ENCODE data around the gene SGMS2.

The SGMS2 gene

DNA sequence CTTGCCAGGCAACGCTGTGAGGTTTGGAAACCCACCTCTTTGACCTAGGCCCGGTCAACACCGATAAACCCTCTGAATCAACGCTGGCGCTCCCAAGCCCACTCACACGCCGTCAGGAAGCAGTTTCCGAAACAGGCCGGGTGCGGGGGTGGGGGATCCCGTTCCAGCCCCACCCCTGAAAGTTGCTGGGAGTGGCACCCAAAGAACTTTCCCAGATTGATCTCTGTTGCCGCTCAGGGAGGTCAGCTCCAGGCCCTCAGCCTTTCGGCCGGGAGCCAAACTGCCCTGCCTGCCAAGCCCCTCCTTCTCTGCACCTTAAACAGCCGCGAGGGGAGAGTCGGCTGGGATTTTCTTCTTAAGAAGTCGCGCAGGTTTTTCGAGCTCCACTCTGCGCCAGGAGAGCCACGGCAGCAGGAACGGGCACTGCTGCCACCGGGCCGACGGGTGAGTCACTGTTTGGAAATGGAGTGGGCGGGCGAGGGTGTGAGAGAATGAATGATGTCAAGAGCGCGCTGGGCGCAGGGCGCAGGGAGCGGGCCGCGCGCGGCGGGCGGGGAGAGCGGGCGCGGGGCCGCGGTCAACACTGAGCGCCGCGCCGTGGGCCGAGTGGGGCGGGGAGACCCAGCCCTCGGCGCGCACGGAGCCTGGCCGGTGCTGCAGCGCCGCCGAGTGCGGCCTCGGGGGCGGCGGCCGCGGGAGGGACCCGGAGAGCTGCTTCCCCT is at the start of gene SGMS2:
Gene SGMS2, plus strand, starts transcription at position 583 of the 722 bp plus-strand sequence. CDS start 70,622 bp downstream, outside the sequence.
- DNase-seq (ENCODE audit: low read depth in 2 of 2, low spot score in 1 of 2), result no peak

DNA sequence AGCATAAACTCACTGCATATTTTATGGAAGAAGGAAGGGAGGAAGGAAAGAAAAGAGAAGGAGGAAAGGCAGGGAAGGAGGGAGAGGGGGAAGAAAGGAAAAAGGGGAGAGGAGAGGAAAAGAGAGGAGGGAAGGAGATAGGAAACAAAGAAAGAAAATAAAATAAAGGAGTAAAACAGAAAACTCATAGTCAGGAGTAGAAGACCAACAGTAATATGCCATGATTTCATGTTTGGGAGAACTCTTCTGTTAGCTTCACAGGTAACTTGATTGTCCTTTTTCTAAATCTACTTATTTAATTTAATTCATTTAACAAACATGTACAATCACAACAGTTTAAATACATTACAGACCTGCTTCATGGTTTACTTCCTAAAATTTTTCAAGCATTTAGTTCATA is 46.8 kb upstream of the SGMS2 start:
- DNase-seq (ENCODE audit: low read depth in 2 of 2, low spot score in 1 of 2), result no peak

DNA sequence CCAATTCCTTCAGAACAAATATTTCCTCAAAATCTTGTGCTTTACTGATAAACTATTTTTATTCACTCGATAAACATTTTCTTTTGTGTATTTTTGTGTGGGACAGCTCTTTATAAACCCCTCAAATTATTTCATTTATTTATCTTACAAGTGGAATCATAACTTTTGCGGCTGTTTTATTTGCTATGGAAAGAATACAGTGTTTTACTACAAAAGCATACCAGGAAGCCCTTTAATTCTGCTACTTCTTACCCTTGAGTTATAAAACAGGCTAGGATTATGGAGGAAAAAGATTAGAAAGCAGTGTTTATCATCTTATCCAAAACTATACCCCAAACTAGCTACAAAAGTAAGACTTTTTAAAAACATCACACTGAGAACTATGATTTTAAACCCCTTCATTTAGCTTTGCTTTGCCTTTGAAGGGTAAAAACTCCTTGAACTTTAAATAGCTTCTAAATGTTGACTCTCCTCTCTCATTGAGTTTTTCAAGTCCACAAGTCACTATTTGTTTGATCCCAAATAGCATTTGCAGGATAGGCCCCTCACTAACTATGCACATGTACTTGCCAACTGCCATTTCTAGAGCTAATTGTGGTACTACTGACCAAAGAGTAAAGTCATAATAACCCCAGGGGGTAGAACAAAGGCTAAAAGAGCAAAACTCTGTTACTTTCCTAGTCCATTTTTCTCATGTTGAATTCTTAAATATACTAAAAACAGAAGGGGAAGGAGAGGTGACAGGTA is 45.8 kb upstream of the SGMS2 start:
- DNase-seq (ENCODE audit: low read depth in 2 of 2, low spot score in 1 of 2), result no peak

DNA sequence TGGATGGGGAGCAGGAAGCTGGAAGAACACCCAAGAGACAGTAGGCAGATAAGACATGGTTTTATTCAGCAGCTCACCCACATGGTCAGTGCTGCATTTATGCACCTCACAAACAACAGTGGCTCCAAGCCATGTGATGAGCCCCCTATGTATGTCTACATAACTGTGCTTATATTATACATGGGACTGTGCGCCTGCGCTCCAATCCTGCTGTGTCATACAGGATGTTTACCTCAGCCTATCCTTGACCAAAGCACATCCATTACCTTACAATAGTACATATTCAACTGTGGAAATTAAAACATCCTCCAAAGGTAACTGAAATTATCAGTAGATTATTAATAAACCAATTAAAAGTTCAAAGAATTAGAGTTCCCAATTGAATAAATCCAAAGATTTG is 44.1 kb upstream of the SGMS2 start:
- no peak for DNase-seq (ENCODE audit: low read depth in 2 of 2, low spot score in 1 of 2)

DNA sequence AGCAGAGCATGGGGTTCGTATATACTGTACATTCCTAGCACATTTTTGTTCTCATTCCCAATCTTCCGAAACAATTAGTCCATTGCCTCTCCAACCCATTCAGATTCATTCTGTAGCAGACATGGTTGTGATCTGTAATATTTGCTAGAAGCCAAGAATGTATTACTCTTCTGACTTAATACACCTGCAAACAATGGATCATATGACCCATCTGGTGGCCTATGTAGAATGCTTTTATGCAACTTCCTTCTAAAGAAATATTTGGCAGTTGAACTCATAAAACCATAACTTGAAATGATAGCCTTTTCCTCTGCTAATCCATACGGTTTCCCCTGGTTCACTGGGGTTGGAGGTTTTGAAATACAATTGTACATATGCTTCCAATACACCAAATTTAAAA is 32.8 kb upstream of the SGMS2 start:
- no peak for DNase-seq (ENCODE audit: low read depth in 2 of 2, low spot score in 1 of 2)

DNA sequence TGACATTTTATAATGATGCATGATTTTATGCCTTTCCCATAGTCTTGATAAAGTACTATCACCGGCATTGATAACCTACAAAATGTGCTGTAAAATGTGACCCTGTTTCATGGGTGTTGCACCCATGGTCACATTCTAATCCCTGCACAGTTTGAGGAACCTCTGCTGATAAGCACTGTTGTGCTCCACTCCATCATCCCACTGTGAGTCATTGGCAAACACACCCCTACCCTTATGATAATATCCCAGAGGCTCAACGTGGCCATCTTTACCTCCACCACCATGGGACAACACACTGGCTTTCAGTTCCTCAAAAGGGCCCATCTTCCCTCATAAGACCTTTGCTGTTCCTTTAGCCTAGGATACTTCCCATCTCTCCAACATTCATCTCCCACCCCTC is 32.0 kb upstream of the SGMS2 start:
- no peak for DNase-seq (ENCODE audit: low read depth in 2 of 2, low spot score in 1 of 2)

DNA sequence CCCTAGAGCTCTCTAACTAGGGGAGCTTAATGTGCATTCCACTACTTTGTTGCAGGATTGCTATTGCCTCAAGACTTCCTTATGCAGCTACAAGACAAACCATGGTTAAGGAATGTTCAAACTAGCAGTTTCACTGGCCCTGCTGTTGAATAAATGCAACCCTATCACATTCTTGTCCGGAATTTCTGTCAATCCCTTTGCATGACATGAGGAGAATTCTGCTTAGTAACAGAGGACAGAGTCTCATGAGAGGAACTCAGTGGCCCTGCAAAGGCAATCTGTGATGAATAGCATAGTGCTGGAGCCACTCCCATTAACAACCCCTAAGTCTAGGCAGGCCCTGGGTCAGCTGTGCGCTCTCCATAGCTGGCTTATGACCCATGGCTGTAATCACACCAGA is 30.7 kb upstream of the SGMS2 start:
- no peak for DNase-seq (ENCODE audit: low read depth in 2 of 2, low spot score in 1 of 2)

DNA sequence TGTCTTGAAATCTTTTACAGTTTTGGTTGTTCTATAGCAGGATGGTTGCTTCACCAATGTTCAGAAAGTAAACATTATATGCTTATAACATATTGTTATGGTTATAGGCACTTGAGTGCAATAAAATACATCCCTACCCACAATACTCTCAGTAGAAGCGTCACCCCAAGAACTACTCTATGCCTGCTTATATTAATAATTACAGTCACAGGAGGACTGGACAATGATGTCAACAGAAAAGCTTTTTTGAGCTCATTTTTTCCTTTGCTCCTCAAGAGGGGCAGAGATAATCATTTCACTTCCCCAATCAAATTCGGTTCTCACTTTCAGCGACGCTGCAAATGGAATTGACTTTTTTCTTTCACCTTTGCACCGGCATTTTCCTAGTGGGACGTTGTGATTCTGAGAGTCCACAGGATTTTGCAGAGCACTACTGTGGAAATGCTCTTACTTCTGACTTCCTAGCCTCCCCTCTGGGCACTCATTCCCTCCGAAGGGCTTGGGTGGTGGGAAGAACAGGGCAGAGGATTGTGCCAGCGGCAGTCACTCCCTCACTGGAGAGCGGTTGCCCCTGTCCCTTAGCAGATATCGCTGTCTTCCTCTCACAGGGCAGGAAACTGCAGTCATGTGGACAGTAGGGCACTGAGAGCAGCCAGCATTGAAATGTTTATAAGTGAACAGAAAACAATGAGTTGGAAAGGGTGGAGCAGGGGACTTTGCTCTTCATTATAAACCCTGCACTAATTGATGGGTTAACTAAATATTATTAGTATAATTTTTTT is 24.9 kb upstream of the SGMS2 start:
- DNase-seq (ENCODE audit: low read depth in 2 of 2, low spot score in 1 of 2), result no peak

DNA sequence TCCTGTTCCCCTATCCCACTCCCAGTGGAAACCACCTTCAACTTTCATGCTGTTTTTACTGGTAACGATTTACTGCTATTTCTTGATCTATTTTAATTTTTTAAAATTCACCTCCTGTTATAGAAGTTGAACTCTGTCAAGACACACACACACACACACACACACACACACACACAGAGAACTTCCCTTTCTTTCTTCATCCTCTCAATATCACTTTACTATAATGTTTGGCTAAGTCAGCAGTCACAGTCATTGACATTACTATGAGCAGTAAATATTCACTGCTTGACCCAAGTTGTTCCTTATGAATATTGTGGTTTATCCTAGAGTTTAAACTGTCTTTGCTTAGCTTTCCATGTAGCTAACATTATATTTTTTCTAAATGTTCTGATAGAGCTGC is 24.0 kb upstream of the SGMS2 start:
- no peak for DNase-seq (ENCODE audit: low read depth in 2 of 2, low spot score in 1 of 2)

DNA sequence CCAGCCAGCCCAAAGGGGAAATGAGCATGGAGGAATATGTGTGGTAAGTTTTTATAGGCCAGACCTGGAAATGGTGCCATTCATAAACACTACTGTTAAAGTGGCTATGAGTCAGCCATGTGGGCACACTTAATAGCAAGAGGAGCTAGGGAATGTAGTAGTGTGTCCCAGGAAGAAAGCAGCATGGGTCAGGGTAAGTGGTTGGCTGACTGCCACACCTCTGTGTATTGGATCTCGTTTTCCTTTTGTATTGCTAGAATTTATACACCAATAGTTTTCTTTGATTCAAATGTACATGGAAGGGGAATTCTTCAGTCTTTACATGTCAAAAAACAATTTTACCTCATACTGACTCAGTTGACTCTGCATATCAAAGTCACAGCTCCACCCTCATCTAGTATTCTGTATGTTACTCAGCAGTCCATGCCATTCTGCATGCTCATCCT is 22.9 kb upstream of the SGMS2 start:
- no peak for DNase-seq (ENCODE audit: low read depth in 2 of 2, low spot score in 1 of 2)

DNA sequence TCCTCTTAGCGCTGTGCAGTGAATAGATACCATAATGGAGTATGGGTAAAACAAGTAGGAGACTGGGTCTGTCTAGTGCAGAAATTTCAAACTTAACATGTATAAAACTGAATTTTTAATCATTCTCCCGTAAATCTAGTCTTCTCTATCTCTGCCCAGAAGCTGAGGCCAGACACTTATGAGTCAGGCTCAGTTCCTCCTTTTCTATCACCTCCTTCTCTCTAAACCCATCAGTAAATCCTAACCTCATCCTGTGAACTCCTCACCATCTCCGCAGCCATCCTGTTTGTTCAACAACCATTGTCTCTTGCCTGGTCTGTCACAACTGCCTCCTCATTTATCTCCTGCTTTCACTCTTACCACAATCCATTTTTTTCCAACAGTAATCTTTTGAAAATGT is 19.8 kb upstream of the SGMS2 start:
- no peak for DNase-seq (ENCODE audit: low read depth in 2 of 2, low spot score in 1 of 2)

DNA sequence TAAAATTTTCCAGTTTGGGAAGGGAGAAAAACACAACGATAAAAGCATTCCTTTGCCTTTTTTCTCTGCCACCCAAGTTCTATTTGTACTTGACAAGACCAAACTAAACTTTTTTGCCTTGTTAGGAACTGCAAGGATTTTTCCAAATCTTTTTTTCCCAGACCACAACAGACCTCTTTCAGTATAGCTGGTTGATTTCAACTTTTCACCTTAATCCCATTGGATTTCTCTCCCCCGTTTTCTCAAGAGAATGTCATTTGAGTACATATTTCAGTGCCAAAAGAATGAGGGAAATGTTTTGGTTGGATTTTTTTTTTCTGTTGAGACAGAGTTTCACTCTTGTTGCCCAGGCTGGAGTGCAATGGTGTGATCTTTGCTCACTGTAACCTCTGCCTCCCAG is 18.5 kb upstream of the SGMS2 start:
- DNase-seq (ENCODE audit: low read depth in 2 of 2, low spot score in 1 of 2), result no peak

DNA sequence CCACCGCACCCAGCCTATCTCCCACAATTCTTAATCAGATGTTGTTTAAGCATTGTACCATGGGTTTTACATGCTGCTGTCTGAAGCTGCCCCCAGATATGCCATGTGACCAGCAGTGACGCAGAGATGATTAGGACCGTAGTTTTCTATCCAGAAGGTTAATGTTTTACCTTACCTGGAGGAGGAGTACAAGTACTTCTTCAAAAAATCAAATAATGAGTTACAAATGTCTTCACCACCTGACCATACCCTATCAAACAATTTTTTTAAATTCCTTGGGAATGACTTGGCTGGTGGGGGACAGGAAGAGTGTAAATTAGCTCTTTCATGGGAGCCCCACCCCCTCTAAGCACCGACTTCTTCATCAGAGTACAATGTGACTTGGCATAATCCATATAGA is 16.2 kb upstream of the SGMS2 start:
- no peak for DNase-seq (ENCODE audit: low read depth in 2 of 2, low spot score in 1 of 2)

DNA sequence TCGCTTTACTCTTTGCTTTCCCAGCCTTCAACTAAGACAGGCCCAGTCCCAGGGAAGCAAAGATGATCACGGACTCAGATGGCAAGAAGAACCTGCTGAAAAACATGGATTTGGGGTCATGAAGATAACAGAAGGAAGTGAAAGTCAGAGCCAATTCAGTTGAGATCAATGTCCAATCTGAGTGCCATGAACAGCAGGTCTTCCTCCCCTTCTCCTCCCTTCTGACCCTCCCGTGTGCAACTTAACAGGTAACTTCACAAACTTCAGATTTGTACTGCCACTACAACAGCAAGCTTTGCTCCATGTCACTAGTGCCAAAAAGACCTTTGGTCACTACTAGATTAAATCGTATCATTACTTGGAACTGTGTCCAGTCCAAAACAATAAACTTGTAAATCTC is 15.5 kb upstream of the SGMS2 start:
- DNase-seq (ENCODE audit: low read depth in 2 of 2, low spot score in 1 of 2), result no peak

DNA sequence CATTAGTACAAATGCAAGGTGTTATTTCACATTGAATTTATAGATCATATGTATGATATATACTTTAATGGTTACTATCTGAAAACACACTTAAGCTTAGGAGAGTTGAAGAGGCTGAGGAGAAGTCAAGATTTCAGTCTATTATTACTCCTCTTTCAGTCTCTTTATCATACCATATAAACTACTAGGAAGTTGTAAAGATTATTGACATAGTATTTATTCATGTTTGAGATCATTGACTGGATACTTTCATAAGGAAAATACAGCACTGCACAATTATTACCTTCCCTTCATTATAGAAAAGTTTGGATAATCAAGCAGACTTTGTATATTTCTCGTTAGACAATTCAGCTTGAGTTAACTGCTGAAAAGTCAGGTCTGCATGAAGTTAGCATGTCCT is 10.0 kb upstream of the SGMS2 start:
- no peak for DNase-seq (ENCODE audit: low read depth in 2 of 2, low spot score in 1 of 2)

DNA sequence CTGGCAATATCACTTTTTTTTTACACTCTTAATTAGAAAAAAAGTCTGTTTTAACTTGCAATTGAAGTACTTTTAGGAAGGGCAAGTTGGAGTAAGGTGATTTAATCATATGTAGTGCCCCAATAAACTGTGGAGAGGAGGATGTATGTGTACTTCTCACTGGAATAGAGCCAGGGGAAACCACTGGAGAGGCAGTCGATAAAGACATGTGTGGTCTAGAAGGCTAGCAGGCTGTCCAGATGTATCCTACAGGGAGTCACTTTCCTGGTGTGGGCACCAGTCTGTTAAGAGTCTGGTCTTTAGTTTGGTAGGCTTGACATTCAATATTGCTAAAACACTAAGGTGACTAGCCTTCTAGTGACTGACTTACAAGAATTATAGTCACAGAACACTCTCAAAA is 9.6 kb upstream of the SGMS2 start:
- DNase-seq (ENCODE audit: low read depth in 2 of 2, low spot score in 1 of 2), result no peak

DNA sequence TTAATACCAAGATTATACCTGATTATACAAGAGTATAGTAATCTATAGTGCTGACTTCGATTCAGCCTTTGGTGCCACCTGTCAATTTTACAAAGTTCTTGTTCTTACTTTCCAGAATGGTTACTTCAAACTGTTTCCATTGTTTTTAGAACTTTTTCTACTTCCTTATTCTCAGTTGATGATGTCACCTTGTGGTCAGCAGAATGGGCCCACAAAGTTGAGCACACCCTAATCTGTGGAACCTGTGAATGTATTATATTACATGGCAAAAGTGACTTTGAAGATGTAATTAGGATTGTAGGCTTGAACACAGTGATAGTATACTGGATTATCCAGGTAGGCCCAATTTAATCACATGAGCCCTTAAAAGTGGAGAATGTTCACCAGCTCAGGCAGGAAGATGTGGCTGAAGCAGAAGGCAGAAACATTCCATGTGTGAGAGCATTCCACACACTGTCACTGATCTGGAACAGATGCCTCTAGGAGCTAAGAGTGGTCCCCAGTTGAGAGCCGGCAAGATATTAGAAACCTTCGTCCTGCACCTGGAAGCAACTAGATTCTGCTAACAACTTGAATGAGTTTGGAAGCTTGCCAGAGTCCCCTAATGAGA is 6.3 kb upstream of the SGMS2 start:
- DNase-seq (ENCODE audit: low read depth in 2 of 2, low spot score in 1 of 2), result no peak

DNA sequence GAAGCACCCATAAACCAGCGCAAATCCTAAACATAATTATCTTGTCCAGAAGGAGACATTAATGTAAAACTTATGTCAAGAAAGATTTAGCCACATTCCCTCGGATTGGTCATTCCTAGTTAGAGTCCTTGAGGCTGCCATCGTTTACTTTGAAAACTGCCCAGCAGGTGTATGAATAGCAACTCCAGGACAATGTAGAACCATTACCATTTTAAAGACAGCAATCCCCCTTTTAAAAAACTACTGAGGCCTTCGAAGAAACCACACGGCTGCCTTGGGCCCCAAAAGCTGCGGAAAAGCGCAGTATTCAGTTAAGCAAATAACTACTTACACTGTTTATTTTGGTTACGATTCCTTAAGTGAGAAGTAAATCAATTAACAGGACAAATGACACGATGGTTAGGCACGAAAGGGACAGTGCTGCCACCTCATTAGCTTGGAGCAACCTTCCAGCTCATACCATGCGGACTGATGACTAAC is 822 bp upstream of the SGMS2 start:
- no peak for DNase-seq (ENCODE audit: low read depth in 2 of 2, low spot score in 1 of 2)

DNA sequence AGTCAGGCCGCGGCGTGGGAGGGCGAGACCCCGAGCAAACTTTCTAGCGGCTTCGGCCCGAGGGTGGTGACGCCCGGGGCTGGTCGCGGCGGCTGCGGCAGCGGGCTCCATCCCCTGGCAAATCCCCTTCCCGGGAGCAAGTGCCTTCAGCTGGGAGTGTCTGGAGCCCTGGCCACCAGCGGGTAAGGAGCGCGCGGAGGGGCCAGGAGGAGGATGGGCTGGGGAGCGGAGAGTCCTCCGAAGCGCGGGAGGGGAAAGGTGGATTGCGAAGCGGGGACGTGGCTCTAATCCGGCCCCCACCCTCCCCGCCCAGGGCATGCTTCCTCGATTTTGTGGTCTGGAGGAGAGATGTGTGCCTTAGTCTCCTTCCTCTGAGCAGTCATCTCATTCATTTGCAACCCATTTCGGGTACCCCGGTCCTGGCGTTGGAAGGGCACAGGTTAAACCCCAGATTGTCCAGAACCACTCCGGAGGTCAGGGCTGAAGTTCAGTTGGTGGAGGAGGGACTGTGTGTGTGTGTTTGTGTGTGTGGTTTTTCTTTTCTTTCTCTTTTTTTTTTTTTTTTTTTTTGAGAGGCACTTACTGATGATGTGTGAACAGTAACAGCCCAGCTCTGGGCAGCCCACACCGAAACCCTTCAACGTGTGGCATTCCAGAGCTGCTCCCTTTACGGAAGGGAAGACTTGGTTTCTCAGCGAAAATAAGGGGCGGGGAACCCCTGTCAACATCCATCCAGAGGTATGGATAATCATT is 516 bp downstream of the SGMS2 start:
- no peak for DNase-seq (ENCODE audit: low read depth in 2 of 2, low spot score in 1 of 2)

DNA sequence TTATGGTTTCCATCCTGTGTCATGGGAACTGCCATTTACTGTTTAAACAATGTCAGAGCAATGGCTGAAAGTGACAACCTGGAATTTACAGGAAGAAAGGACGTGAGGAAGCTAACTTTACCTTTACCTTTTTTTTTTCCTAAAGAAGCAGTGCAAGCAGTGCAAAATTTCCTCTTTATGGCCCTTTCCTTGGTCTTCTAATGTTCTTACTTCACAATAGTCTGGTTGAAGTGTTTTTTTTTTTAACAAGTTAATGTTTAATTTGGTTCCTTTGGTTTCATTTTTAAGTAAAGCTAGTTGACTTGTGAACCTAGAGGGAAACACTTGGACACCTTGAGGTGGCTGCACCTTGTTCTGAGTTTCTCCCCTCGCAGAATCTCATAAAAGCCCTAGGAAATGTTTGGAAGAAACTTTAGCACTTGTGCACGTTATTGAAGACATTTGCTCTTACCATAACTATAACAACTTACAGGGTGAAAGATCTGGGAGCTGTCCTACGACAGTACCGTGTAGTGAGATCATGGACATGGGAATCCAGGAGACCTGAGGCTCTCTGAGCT is 1.8 kb downstream of the SGMS2 start:
- DNase-seq (ENCODE audit: low read depth in 2 of 2, low spot score in 1 of 2), result no peak

Measured in stimulated activated CD8-positive, alpha-beta memory T cell treated with anti-CD3 and anti-CD28 coated beads, Interleukin-4, amount 100 ng/mL, for 1 hour (primary cell).